ENCODE measurements around the gene FAM171A2.
A peak's percentile ranks its signal among the peaks of the same experiment; 100 is the strongest.

Gene FAM171A2

GRCh38 chr17:44317545-44317944 lies 46.1 kb downstream of the FAM171A2 start:
- DNase-seq, result no peak

- no peak for DNase-seq
Observed at GRCh38 chr17:44315760-44316731, 47.6 kb downstream of the FAM171A2 start.

GRCh38 chr17:44314869-44315661 lies 48.6 kb downstream of the FAM171A2 start:
- DNase-seq, result peak; percentile 15

- DNase-seq, result no peak
Observed at GRCh38 chr17:44314524-44314868, 49.2 kb downstream of the FAM171A2 start.

GRCh38 chr17:44314031-44314430 lies 49.6 kb downstream of the FAM171A2 start:
- DNase-seq, result no peak

GRCh38 chr17:44312396-44313104 lies 51.1 kb downstream of the FAM171A2 start:
- no peak for DNase-seq

GRCh38 chr17:44311562-44312181 lies 52.0 kb downstream of the FAM171A2 start:
- DNase-seq, result no peak

- no peak for DNase-seq
Observed at GRCh38 chr17:44310609-44311376, 52.9 kb downstream of the FAM171A2 start.

- DNase-seq, result no peak
Observed at GRCh38 chr17:44310188-44310587, 53.5 kb downstream of the FAM171A2 start.

- no peak for DNase-seq
Observed at GRCh38 chr17:44309472-44309871, 54.2 kb downstream of the FAM171A2 start.

- peak; percentile 27 for DNase-seq
Observed at GRCh38 chr17:44308865-44309264, 54.8 kb downstream of the FAM171A2 start.

- DNase-seq, result peak; percentile 60
Observed at GRCh38 chr17:44308320-44308818, 55.3 kb downstream of the FAM171A2 start, which contains the start of gene RUNDC3A. Gene RUNDC3A, plus strand, starts transcription at chr17:44308601. Its CDS starts 232 bp downstream, at chr17:44308833.

- peak; percentile 21 for DNase-seq
Observed at GRCh38 chr17:44307387-44308186, 56.1 kb downstream of the FAM171A2 start.

- DNase-seq, result no peak
Observed at GRCh38 chr17:44304651-44305050, 59.0 kb downstream of the FAM171A2 start.

All from NCI-H748 treated with DMSO at 0.1 percent for 48 hours (cell line).